Muscle of leg (tissue), 11 donors: ENCODE measurements around the gene CNGB1. TPM values are rescaled to one million over a fixed set of nuclear protein-coding genes. Genes with fewer than 3 reads are reported as not detected.
"Not testable (repeated sequence)": the region's sequence is repeated elsewhere in the genome, so short reads cannot be mapped to it uniquely, and the experiment has no call there.

ENCODE experiments used
- DNase-seq: peaks from one replicate; pipeline ENCODE4 v3.0.0; 2013
- H3K27ac ChIP-seq: one replicate; pipeline ENCODE4 v1.5.1; 2013; ENCODE audit warnings: mild to moderate bottlenecking, low read length, control low read depth
- H3K27me3 ChIP-seq: one replicate; pipeline ENCODE4 v1.6.1; 2013; ENCODE audit warnings: low read length; ENCODE audit not compliant: control insufficient read depth, insufficient read depth
- H3K36me3 ChIP-seq: one replicate; pipeline ENCODE4 v1.6.1; 2013; ENCODE audit warnings: low read length; ENCODE audit not compliant: control insufficient read depth, insufficient read depth
- H3K4me1 ChIP-seq: one replicate; pipeline ENCODE4 v1.6.1; 2013; ENCODE audit warnings: low read length; ENCODE audit not compliant: control insufficient read depth, insufficient read depth
- H3K4me3 ChIP-seq: one replicate; pipeline ENCODE4 v1.5.1; 2013; ENCODE audit warnings: low read length, control low read depth
- H3K9me3 ChIP-seq: replicated peaks from 2 replicates; pipeline ENCODE4 v1.6.1; 2013; ENCODE audit warnings: low read depth, low read length; ENCODE audit not compliant: control insufficient read depth
- WGBS: methylation state at CpG from one replicate; pipeline ENCODE4 v1.1.5; 2013; ENCODE audit warnings: missing lambda C conversion rate; ENCODE audit not compliant: insufficient coverage; 5-methylcytosine and 5-hydroxymethylcytosine counted together
- polyA plus RNA-seq, 8 donors: library from polyadenylated mRNA; unstranded; fragments of 120-200 nt; gene quantifications; one replicate each; pipeline versions ENCODE4 v1.2.1 to v1.2.3, GENCODE V29; 2013; ENCODE audit warnings: inconsistent platforms in 1 of 8, low replicate concordance in 1 of 8; ENCODE audit not compliant: insufficient read length in 8 of 8, insufficient read depth in 1 of 8
- total RNA-seq: library from RNA; stranded (reverse); fragments of 120-200 nt; gene quantifications from one replicate; pipeline ENCODE4 v1.2.4, GENCODE V29; 2013

Gene CNGB1
- total and polyA plus RNA-seq, 9 donors: 0.03 to 1.6 (median 0.08) TPM; not detected in 3

DNA sequence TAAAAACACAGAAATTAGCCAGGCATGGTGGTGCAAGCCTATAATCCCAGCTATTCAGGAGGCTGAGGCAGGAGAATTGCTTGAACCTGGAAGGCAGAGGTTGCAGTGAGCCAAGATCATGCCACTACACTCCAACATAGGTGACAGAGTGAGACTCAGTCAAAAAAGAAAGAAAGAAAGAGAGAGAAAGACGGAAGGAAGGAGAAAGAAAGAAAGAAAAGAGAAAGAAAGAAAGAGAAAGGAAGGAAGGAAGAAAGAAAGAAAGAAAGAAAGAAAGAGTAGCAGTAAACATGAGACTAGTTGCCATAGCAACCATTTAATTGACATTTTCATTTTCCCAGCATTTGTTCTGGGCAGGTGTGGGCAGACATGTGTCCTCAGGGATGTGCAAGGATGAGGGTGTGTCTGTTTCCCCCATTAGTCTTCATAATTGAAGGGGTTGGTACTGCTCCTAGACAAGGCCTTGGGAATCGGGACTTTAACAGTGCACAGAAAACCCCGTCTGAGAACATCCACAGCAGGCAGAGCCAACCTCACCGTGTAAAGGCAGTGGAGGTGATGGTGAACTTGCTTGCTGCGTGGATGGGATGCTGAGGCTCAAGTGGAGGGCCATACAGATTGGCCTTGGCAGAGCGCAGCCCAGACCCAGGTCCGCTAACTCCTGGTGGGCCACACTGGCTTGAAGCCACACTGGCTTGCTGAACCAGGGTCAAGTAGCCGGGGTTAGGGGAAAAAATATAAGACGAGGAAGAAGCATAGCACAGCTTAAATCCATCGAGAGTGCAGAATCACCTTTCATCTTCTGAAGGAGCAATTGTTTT lies 133.4 kb downstream of the CNGB1 start:
- no peak for DNase-seq
- H3K27me3 ChIP-seq: peaks cover 5% of the 10 kb centered on the region
- H3K36me3 ChIP-seq: no peaks in the 10 kb centered on the region
- H3K9me3 ChIP-seq: no peaks in the 10 kb centered on the region
- H3K4me1 ChIP-seq: no peaks in the 10 kb centered on the region
- H3K27ac ChIP-seq: no peak overlapping the region
- no peak overlapping the region for H3K4me3 ChIP-seq
- WGBS: 55% methylated on average over 6 of the region's 10 CpGs

DNA sequence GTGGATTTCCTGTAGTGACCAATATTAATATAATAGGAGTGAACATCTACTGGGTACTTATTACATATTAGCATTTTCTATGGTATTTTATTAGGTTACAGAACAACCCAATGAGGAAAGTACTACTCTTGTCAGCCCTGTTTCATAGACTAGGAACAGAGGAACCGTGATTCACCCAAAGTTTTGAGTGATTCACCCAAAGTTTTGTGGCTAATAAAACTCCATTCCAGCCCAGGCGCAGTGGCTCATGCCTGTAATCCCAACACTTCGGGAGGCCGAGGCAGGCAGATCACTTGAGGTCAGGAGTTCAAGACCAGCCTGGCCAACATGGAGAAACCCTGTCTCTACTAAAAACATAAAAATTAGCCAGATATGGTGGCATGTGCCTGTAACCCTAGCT lies 135.5 kb downstream of the CNGB1 start:
- H3K27ac ChIP-seq, H3K27me3 ChIP-seq, H3K4me3 ChIP-seq, H3K4me1 ChIP-seq, H3K36me3 ChIP-seq, DNase-seq, H3K9me3 ChIP-seq: not testable (repeated sequence)
- no CpG with 5 or more reads among the region's 4 CpGs for WGBS

DNA sequence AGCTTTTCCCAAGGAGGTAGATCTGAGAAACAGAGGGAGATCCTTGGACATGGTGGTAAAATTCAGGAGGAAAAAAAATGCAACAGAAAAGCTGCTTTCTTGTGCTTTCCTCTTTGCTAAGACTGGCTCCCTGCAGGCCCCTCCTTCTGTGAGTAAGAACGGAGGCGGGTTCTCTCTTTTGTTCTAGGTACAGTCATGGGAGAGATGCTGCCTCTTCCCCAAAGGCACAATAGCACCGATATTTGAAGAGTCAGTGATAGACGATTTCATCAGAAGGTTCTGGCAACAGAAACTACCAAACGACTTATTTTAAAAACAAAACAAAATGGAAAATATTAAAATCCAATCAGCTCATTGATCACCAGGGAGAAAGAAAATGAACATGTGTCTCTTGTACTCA lies 136.0 kb downstream of the CNGB1 start:
- WGBS: no CpG with 5 or more reads among the region's 5 CpGs

More for the DNA sequence above, 136.0 kb downstream of the CNGB1 start:
- Histone ChIP-seq H3K4me3 (no peak overlapping the region), H3K27ac (no peak overlapping the region), H3K27me3 (peaks cover 5% of the 10 kb centered on the region), H3K4me1 (peaks cover under 1% of the 10 kb centered on the region), H3K36me3 (no peaks in the 10 kb centered on the region), H3K9me3 (no peaks in the 10 kb centered on the region)
- DNase-seq: no peak

Other genes with a start within 250 kb of the CNGB1 start
- 33.3 TPM for gene KATNB1, start 235.4 kb downstream of the CNGB1 start, total RNA-seq
- 10 to 100 TPM; 32.7 to 63.2 (median 44.1) TPM for gene KATNB1, start 235.4 kb downstream of the CNGB1 start, polyA plus RNA-seq
- gene KIFC3, start 168.6 kb downstream of the CNGB1 start, total RNA-seq: 13.8 TPM
- gene KIFC3, start 168.6 kb downstream of the CNGB1 start, polyA plus RNA-seq: 10 to 100 TPM; 15.1 to 34.6 (median 23.1) TPM
- gene ZNF319, start 29.5 kb upstream of the CNGB1 start, total RNA-seq: 2.2 TPM
- gene ZNF319, start 29.5 kb upstream of the CNGB1 start, polyA plus RNA-seq: 1 to 10 TPM; 5.4 to 8.9 (median 7.6) TPM
- gene USB1, start 30.3 kb upstream of the CNGB1 start, total RNA-seq: 5.0 TPM
- gene USB1, start 30.3 kb upstream of the CNGB1 start, polyA plus RNA-seq: 10 to 100 TPM; 12.8 to 18.8 (median 15.5) TPM
- gene MMP15, start 54.6 kb upstream of the CNGB1 start, total RNA-seq: 15.0 TPM
- 10 to 100 TPM; 21.9 to 37.1 (median 31.5) TPM for gene MMP15, start 54.6 kb upstream of the CNGB1 start, polyA plus RNA-seq
- gene CFAP20, start 158.3 kb upstream of the CNGB1 start, total RNA-seq: 50.0 TPM
- gene CFAP20, start 158.3 kb upstream of the CNGB1 start, polyA plus RNA-seq: 10 to 100 TPM; 47.1 to 58.8 (median 56.4) TPM
- gene CSNK2A2, start 227.0 kb upstream of the CNGB1 start, total RNA-seq: 35.6 TPM
- gene CSNK2A2, start 227.0 kb upstream of the CNGB1 start, polyA plus RNA-seq: 10 to 100 TPM; 73.4 to 95.4 (median 85.0) TPM